GM18505 (cell line): ENCODE results near the gene CYP2A6.
"Not testable (repeated sequence)": the region's sequence is repeated elsewhere in the genome, so short reads cannot be mapped to it uniquely, and the experiment has no call there.

Experiments
- ATAC-seq: cut with Tn5 transposase; IDR thresholded peaks from one replicate; pipeline ENCODE4 v1.9.1; 2021; ENCODE audit not compliant: unreplicated experiment
- POLR2A ChIP-seq: IDR thresholded peaks from 4 replicates; pipeline ENCODE4 v1.6.1; 2011; ENCODE audit warnings: borderline replicate concordance; ENCODE audit not compliant: insufficient read depth, insufficient read length; ENCODE audit errors: extremely low read depth

CYP2A6 gene

DNA sequence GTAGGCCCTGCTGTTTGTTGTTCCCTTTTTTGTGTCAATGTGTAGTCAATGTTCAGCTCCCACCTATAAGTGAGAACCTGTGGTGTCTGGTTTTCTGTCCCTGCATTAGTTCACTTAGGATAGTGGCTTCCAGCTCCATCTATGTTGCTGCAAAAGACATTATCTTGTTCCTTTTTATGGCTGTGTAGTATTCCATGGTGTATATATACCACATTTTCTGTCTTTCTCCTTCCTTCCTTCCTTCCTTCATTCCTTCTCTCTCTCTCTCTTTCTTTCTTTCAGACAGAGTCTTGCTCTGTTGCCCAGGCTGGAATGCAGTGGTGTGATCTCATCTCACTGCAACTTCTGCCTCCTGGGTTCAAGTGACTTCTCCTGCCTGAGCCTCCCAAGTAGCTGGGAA lies 21.0 kb downstream of the CYP2A6 start:
- TF ChIP-seq POLR2A: no peak
- ATAC-seq: no peak

DNA sequence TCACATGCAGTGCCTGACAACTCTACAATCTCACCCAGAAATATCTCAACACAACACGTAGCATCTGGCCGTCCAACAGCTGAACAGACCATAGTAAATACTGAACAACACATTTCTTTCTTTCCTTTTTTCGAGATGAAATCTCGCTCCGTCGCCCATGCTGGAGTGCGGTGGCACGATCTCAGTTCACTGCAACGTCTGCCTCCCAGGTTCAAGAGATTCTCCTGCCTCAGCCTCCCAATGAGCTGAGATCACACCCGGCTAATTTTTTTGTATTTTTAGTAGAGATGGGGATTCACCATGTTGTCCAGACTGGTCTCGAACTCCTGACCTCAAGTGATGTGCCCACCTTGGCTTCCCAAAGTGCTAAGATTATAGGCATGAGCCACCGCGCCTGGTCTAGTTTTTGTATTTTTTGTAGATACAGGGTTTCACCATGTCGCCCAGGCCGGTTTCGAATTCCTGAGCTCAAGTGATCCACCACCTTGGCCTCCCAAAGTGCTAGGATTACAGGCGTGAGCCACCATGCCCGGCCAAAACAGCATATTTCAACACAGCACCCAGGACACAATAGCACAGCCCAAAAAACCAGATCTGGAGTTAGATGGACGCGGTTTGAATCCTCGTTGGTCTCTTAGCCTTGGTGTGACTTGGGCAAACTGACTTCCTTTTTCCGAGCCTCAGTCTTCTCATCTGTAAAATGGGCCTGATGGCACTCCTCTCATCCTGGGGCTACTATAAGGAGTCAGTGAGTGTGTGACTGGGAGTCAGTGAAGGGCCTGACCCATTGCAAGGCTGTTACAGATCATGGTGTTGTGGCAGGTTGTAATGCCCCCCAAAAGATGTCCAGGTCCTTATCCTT lies 22.6 kb downstream of the CYP2A6 start:
- no peak for TF ChIP-seq POLR2A
- ATAC-seq: no peak

DNA sequence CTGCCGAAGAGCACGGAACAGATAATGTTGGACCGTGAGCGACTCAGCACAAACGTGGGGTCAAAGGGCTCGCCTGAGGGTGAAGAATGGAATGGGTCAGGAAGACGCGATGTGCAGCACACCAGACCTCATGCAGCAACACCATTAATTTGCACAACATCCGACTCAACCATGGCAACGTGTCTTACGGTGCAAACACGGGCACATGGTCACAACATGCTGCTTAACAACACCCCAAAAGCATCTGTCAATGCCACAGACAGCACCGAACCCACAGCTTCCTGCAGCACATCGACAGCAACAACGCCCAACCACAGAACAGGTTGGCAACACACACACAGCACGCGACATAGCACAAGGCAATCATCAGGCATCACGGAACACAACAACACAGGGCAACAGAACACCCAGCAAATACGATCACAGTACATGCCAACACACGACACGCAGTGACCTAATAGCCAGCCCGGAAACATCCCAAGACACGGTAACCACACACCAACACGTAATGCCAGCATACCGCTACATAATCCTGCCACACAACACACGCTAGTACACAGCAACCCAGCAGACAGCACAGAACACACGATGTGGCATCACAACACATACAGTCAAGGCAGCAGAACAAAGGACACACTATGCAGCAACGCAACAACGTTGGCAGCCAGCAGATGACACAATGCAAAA lies 23.4 kb downstream of the CYP2A6 start:
- not testable (repeated sequence) for ATAC-seq

DNA sequence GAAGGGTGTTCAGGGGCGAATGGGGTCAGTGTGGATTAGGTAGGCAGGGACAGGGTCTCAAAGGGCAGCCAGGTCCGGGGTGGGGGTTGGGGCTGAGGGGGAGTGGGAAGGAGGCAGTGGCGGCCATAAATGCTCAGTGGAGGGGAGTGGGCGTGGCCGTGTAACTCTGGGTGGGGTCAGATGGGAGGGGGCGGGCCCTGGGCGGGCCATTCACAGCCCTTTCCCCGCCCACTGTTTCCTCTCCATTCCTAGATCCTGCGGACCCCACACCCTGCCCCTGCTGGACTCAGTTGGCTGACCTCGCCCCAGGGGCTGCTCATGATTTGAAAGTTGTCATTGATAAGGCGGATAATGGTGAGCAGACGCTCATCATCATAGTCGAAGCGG lies 23.9 kb downstream of the CYP2A6 start:
- not testable (repeated sequence) for ATAC-seq

DNA sequence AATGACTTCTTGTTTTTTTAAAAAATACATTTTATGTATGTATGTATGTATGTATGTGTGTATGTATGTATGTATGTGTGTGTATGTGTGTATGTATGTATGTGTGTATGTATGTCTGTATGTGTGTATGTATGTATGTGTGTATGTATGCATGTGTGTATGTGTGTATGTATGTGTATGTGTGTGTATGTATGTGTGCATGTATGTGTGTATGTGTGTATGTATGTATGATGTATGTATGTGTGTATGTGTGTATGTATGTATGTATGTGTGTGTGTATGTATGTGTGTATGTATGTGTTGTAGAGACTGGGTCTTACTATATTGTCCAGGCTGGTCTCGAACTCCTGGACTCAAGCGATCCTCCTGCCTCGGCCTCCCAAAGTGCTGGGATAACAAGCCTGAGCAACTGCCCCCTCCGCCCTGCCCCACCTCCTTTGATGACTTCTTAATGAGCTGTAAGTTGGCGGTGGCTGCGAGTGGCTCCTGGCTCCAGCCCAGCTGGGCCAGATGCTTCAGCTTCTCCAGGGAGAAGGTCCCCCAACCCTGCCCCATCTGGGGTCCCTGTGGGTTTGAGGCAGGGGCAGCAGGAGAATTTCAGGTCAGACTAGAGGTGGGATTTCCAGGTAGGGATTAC lies 24.7 kb downstream of the CYP2A6 start:
- not testable (repeated sequence) for ATAC-seq

DNA sequence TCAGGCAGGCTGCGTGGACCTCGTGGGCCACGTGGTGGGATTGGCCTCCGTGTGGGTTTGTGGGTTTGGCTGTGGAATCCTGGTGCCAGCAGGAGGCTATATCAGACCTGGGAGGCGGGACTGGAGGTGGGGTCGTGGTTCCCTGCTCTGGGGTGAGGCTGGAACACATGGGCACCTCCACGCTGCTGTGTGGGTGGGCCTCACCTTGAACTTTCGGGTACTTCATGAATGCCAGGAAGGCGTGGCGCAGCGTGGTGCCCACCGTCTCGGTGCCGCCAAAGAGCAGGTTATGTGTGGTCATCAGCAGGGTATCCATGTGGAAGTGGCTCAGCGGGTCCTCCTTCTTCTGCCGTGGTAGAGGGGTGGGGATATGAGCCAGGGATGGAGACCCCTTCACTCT lies 25.3 kb downstream of the CYP2A6 start:
- ATAC-seq: not testable (repeated sequence)

DNA sequence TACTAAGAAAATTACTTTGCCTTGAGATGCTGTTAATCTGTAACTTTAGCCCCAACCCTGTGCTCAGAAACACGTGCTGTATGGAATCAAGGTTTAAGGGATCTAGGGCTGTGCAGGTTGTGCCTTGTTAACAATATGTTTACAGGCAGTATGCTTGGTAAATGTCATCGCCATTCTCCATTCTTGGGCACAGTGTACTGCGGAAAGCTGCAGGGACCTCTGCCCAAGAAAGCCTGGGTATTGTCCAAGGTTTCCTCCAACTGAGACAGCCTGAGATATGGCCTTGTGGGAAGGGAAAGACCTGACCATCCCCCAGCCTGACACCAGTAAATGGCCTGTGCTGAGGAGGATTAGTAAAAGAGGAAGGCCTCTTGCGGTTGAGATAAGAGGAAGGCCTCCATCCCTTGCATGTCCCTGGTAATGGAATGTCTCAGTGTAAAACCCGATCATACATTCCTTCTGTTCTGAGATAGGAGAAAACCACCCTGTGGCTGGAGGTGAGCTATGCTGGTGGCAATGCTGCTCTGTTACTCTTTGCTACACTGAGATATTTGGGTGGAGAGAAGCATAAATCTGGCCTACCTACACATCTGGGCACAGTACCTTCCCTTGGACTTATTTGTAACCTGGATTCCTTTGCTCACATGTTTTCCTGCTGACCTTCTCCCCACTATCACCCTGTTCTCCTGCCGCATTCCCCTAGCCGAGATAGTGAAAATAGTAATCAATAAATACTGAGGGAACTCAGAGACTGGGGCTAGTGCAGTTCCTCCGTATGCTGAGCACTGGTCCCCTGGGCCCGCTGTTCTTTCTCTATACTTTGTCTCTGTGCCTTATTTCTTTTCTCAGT lies 27.3 kb downstream of the CYP2A6 start:
- not testable (repeated sequence) for ATAC-seq

DNA sequence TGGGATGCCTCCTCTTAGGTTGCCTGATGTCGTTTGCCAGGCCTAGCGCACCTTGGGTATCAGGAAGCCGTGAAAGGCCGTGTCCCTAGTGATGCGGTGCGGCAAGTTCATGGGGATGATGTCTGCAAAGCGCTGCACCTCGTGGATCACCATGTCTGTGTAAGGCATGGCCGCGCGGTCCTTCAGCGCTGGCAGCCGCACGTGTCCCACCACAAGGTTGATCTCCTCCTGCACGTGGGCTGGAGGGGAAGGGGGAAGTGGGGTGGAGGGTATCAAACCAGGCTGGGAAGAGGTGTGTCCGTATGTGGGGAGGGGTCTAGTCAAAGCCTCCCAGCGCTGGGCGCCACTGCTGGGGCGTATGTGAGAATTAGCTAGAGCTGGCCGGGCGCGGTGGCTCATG lies 28.1 kb downstream of the CYP2A6 start:
- no peak for ATAC-seq

DNA sequence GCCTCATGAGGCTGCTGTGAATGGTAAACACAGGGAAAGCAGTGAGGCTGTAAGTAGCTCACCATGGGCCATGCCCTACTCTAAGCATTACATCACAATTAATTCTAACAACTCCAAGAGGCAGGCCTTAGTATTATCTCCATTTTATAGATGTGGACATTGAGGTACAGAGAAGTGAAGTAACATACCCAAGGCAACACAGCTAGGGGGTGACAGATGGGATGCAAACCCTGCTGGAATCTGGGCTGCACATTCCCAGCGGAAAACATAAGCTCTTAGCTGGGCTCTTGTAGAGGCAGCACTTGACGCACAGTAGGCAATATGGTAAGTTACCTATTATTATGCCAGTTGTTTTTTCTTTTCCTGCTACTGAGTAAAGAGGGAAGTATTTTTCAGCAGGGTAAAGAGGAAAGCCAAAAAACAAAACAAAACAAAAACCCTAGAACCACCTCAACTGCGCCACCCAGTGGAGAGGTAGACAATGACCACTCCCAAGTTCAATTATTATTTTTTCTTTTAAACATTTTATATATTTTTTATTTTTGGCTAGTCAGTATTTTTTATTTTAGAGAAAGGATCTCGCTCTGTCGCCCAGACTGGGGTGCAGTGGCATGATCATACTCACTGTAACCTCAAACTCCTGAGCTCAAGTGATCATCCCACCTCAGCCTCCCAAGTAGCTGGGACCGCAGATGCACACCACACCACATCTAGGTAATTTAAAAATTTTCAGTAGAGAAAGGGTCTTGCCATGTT lies 30.6 kb downstream of the CYP2A6 start:
- not testable (repeated sequence) for ATAC-seq

More for the DNA sequence above, 28.1 kb downstream of the CYP2A6 start:
- no peak for TF ChIP-seq POLR2A

DNA sequence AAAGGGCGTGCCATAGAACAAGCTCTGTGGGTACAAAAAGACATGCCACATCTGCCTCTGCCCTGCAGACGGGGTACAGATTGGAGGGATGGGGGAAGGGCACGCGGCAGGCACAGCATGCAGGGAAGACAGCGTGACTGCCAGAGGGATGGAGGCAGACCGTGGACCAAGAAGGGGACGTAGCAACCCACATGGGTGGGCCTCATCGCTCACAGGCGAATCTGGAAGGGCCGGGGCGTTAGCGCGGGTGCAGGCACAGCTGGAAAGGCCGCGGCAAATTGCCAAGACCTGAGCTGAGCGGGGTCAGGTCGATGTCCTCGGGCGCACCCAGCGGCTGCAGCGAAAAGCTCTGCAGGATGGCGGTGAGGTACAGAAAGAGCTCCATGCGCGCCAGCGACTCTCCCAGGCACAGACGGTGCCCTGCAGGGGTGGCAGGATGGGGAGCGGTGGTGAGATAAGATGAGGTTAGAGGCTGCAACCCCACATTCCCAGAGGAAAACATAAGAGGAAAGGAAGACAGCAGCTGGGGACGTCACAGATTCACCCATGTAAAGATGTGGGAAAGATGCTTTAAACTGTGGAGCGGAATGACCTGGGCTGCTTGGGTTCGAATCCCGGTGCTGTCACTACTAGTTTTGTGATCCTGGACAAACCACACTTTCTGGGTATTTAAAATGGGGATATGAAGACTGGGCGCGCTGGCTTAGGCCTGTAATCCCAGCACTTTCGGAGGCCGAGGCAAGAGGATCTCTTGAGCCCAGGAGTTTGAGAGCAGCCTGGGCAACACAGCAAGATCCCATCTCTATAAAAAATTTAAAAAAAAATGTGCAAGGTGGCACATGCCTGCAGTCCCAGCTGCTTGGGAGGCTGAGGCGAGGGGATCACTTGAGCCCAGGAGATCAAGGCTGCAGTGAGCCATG lies 31.5 kb downstream of the CYP2A6 start:
- not testable (repeated sequence) for ATAC-seq

DNA sequence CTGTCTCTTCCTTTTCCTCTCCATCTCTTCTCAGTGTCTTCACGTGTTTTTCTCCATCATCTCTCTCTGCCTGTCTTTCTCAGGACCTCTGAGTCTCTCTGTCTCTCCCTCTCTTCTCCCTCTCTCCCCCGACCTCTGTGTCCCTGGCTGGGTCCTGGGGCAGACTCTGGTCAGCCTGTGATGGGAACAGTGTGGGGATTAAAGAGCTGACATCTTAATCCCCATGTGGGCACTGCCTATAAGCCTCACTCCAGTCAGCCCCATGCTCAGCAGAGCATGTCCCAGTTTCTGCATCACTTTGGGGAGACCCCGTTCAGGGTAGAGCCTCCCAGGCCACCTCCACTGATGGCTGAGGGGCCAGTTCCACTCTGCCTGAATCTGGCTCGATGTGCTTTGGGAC lies 35.0 kb downstream of the CYP2A6 start:
- ATAC-seq: no peak
- no peak for TF ChIP-seq POLR2A

DNA sequence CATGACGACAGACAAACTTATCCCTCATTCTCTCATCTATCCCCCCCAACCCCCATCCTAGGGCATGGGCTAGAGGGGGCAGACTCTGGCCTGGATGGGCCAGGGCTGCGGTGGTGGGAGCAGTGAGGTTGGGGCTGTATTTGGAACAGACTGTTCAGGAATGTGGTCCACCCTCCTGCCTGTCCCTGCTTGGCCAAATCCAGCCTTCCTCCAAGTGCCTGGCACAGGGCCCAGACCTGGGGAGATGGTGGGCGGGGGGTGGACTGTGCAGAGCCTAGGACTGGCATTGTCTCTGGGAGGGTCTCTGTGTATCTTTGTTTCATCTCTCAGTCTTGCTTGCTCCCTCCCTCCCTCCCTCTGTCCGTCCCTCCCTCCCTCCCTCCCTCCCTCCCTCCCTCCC lies 37.1 kb downstream of the CYP2A6 start:
- ATAC-seq: no peak
- TF ChIP-seq POLR2A: no peak

DNA sequence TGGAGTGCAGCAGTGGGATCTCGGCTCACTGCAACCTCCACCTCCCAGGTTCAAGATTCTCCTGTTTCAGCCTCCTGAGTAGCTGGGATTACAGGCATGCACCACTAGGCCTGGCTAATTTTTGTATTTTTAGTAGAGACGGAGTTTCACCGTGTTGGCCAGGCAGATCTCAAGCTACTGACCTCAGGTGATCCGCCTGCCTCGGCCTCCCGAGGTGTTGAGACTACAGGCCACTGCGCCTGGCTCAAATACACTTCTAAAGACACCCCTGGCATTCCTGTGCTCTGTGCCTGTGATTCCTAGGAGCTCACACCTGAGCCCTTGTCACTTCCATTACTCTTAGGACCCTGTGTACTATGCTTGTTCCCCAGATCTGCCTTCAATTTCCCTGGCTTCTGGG lies 37.7 kb downstream of the CYP2A6 start:
- ATAC-seq: not testable (repeated sequence)
